D341Med (cell line): ENCODE results near the gene DPH3.

Source experiments
- DNase-seq: peaks from one replicate; pipeline ENCODE4 v3.0.0; 2012; ENCODE audit warnings: low spot score

Gene DPH3

DNA sequence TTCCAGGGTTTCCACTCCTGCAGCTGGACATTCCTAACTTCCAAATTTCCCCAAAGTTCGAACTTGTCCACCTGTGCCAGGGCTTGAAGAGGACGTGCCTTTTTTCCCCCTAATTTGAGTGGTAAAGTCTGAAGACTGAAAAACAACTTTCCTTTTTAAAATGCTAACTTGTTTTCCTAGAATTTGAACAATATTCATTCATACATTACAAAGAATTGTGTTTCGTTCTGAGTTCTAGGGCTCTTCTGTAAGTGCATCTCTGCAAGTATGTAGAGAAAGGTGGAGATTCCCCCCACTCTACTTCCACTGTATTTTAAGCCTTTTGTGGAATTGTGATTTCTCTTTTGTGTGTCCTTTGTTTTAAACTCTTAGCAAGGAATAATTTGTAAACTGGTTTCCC, 9.4 kb downstream of the DPH3 start:
- DNase-seq, result no peak

DNA sequence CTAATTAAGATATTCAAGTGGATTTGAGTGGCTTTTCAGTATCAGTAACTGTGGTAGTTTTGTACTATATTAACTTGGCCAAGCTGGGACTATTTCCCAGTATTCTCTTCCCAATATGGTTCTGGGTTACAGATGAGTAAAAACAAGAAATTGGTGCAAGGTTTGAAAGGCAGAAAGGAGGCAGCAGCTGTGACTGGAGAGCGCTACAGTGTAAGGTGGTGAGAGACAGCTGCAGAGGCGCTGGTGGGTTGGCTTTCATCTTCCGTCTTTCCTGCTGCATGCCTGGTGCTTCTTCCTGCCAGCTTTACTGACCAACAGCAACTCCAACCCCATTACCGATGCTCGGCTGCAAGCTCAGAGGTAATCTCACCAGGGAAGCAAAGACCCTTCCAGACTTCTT, 9.8 kb downstream of the DPH3 start:
- no peak for DNase-seq

GRCh38 chr3:16253601-16254000, 11.1 kb downstream of the DPH3 start:
- DNase-seq, result no peak

DNA sequence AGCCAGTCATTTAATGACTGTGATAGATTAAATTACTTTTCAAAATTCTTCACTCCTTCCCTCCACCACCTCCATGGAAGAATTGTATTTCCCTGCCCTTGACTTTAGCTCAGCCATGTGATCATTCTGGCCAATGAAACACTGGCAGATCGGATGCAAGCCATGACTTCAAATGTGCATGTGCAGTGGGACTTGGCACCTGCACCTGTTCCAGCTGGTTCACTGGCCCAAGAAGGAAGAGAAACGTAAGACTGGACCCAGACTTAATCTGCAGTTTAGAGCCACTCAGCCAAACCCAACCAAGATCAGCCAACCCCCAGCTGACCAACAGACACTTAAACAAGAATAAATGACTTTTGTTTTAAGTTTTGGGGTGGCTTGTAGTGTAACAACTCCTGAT, 11.8 kb downstream of the DPH3 start:
- DNase-seq, result no peak

- DNase-seq, result no peak
These were observed 12.3 kb downstream of the DPH3 start for GRCh38 chr3:16252243-16252978.

- DNase-seq, result no peak
These were observed 13.2 kb downstream of the DPH3 start for GRCh38 chr3:16251316-16252085.

- DNase-seq, result no peak
These were observed 14.9 kb downstream of the DPH3 start for GRCh38 chr3:16249886-16250285.

DNA sequence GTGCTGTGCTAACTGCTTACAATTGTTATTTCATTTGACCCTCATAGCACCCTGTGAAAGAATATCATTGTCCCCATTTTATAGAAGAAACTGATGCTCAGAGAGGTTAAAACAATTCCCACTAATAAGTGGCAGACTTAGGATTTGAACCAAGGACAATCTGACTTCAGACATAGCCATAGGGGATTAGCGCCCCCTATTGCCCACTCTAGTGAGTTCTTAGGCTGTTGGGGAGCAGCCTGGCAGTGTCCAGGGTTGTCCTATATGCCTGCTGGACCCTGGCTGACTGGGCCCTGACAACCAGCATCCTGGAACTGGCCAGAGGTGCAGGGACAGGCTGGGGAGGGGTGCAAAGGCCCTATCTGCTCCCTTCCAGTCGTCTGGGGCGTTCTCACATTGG, 15.4 kb downstream of the DPH3 start:
- peak; percentile 55 for DNase-seq

- no peak for DNase-seq
These were observed 16.2 kb downstream of the DPH3 start for GRCh38 chr3:16248556-16248955.

DNA sequence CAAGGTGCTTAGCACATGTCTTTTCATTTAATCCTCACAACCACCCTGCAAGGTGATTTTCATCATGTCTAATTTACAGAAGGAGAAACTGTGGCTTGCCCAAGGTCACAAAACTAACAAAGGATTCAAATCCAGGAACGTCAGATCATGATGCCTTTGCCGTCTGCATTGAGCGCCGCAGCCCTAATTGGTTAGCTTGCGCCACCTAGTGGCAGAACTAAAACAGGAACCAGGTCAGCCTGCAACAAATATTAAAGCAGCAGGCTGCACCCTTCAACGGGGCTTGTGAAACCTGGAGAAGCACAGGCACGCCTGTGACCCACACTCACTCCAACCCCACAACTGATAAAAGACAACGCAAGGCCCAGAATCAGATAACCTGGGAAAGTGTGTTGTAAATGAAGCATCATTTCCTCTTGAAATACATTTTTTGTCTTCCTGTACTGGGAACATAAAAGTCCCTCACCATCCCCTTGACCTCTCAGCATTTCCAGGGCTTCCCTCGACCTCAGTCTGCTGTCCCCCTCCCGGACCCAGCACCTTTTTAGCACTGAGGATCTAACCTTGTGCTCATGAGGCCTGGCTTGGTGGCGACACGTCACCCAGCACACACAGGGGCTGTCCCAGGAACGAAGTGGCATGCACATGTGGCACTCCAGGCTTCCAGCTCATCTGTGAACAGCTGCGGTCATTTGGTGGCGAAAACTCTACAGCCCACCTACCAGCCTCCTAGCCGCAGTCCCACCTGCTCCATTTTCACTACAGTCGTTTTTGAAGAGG, 17.3 kb downstream of the DPH3 start:
- peak; percentile 85 for DNase-seq

DNA sequence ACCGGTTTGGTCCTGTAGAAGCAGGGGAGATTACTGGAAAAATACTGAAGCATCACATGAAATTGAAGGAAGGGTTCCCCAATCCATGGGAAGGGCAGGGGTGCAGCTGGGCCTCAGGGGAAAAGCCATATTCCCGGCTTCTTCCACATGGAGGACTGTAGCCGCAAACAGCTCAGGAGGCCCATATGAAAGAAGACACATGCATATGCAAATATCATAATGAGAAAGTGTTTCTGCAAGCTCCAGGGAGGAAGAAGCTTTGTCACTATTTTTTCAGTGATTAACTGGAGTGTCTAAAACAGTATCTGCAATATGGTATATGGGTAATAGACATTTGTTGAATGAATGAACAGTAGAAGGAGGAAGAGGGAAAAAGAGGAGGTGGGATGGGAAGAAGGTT, 19.1 kb downstream of the DPH3 start:
- no peak for DNase-seq

- DNase-seq, result no peak
These were observed 20.8 kb downstream of the DPH3 start for GRCh38 chr3:16243706-16244490.

- no peak for DNase-seq
These were observed 22.6 kb downstream of the DPH3 start for GRCh38 chr3:16242177-16242576.

DNA sequence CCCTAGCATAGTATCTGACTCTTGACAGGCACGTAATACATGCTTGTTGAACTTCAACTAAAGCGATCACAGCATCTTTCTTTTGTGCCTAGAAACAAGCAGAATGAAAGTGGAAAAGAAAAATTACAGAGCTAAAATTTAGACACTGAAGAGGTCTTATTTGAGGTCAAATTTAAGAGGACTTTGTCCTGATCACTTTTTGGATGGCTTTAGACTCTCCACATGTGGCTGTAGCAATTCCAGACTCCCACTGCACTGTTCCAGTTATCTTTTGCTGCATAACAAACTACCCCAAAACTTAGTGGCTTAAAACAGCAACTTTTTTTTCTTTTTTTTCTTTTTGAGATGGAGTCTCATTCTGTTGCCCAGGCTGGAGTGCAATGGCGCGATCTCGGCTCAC, 23.5 kb downstream of the DPH3 start:
- DNase-seq, result no peak

GRCh38 chr3:16240229-16241023, 24.3 kb downstream of the DPH3 start:
- no peak for DNase-seq

- DNase-seq, result peak; percentile 72
These were observed 25.0 kb downstream of the DPH3 start for GRCh38 chr3:16239780-16240179.

DNA sequence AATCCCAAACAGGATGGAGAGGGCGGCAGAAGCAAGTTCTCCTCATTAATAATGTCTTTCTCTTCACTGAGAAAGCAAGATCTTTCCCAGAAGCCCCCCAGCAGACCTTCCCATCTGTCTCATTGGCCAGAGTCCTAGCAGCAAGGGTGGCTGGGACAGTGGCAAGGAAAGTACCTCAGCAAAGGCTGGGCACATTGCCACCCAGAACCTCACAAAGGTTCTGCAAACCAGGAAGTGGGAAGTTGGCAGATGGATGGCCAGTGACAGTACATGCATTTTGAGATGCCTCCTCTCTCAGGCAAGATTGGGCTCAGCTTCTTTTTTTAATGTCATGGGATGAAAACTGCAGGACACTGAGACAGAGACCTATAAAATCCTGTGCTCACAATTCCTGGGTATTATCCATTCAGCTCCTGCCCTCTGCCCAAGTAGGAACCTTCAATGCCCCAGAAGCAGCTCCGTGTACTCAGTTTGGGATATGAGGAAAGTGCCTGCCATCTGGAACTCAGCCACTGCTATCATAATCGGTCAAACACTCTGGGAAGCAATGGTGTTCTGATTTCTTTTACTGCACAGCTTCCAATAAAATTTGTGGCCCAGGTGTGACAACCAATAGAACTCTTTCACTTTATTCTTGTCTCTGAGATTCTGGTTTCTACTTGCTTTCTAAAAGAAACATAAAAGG, 25.5 kb downstream of the DPH3 start:
- DNase-seq, result peak; percentile 50

- no peak for DNase-seq
These were observed 27.8 kb downstream of the DPH3 start for GRCh38 chr3:16236856-16237393.

DNA sequence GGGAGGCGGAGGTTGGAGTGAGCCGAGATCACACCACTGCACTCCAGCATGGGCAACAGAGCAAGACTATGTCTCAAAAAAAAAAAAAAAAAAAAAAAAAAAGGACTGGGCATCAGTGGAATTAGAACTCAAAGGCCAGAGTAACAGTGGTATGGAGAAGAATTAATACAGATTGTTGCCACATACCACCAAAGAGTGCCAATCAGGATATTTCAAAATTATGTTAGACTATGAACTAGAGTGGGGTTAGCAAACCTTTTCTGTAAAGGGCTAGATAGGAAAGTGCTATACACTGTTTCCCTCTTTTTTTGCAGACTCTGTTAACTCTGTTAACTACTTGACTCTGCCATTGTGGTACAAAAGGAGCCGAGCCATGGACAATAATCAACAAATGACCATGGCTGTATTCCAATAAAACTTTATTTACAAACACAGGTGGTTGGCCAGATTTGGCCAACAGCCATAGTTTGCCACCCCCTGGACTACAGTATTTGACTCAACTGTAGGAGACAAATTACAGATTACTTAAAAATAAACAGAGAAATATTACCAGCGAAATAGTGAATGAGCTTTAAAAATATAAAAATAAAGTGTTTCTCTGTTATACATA, 28.6 kb downstream of the DPH3 start:
- no peak for DNase-seq

- DNase-seq, result no peak
These were observed 30.5 kb downstream of the DPH3 start for GRCh38 chr3:16234281-16234680.
